Fibroblast of lung (primary cell): ENCODE results near the gene BBS5. TPM values are rescaled to one million over a fixed set of nuclear protein-coding genes. Genes with fewer than 3 reads are reported as not detected.

Experiments used
- DNase-seq, 2 donors: peaks; one replicate each; pipeline versions ENCODE4 v3.0.0 to v3.0.0-alpha.2; 2010; ENCODE audit warnings: low read depth in 2 of 2
- H2AFZ ChIP-seq: 2 replicates; pipeline ENCODE4 v1.5.1; 2012; ENCODE audit warnings: low read length, control low read depth, inconsistent platforms
- H3K27ac ChIP-seq: 2 replicates; pipeline ENCODE4 v1.5.1; 2011; ENCODE audit warnings: low read length, control low read depth; ENCODE audit not compliant: insufficient read depth
- H3K27me3 ChIP-seq: 2 replicates; pipeline ENCODE4 v1.5.1; 2011; ENCODE audit warnings: mild to moderate bottlenecking, low read length; ENCODE audit not compliant: control insufficient read depth, insufficient read depth
- H3K36me3 ChIP-seq: 2 replicates; pipeline ENCODE4 v1.5.1; 2011; ENCODE audit warnings: low read length; ENCODE audit not compliant: control insufficient read depth, insufficient read depth
- H3K4me1 ChIP-seq: 2 replicates; pipeline ENCODE4 v1.5.1; 2011; ENCODE audit warnings: low read length; ENCODE audit not compliant: control insufficient read depth, insufficient read depth; ENCODE audit errors: extremely low read depth
- H3K4me2 ChIP-seq: 2 replicates; pipeline ENCODE4 v1.5.1; 2011; ENCODE audit warnings: low read length, control low read depth; ENCODE audit not compliant: insufficient read depth; ENCODE audit errors: extremely low read depth
- H3K4me3 ChIP-seq, 4 experiments: fragments of 200-600 bp in 1 of 4; sonication (generic) in 1 of 4; replicated peaks in 1 of 4; 2 replicates each; pipeline ENCODE4 v1.5.1; 2011 to 2016; ENCODE audit warnings: low read length in 4 of 4, low read depth in 3 of 4, mild to moderate bottlenecking in 3 of 4, control low read depth in 2 of 4, inconsistent platforms in 1 of 4, mixed read lengths in 1 of 4; ENCODE audit not compliant: insufficient read depth in 1 of 4; ENCODE audit errors: control extremely low read depth in 1 of 4
- H3K79me2 ChIP-seq: 2 replicates; pipeline ENCODE4 v1.5.1; 2012; ENCODE audit warnings: mild to moderate bottlenecking, low read length, inconsistent platforms; ENCODE audit not compliant: control insufficient read depth, insufficient read depth
- H3K9ac ChIP-seq: 2 replicates; pipeline ENCODE4 v1.5.1; 2011; ENCODE audit warnings: mild to moderate bottlenecking, low read length, control low read depth; ENCODE audit not compliant: insufficient read depth
- H3K9me3 ChIP-seq: 2 replicates; pipeline ENCODE4 v1.5.1; 2012; ENCODE audit warnings: low read depth, low read length; ENCODE audit not compliant: control insufficient read depth, insufficient read depth
- H4K20me1 ChIP-seq: 2 replicates; pipeline ENCODE4 v1.5.1; 2011; ENCODE audit warnings: low read length; ENCODE audit not compliant: control insufficient read depth, insufficient read depth; ENCODE audit errors: extremely low read depth
- CTCF ChIP-seq, 2 donors: IDR thresholded peaks in 1 of 2; conservative IDR thresholded peaks in 1 of 2; 1 replicate in 1 of 2; 2 replicates in 1 of 2; pipeline ENCODE4 v1.5.1; 2011 to 2012; ENCODE audit warnings: low read length in 2 of 2, control low read depth in 1 of 2, inconsistent platforms in 1 of 2, low read depth in 1 of 2, mild to moderate bottlenecking in 1 of 2
- EZH2 ChIP-seq: IDR thresholded peaks from 2 replicates; pipeline ENCODE4 v1.5.1; 2012; ENCODE audit warnings: low read length, control low read depth, mild to moderate bottlenecking; ENCODE audit errors: missing control alignments
- polyA plus RNA-seq, 2 donors: library from polyadenylated mRNA; depleted of rRNA in 1 of 2; stranded (reverse) in 1 of 2; unstranded in 1 of 2; fragments of >200 nt; gene quantifications; 2 replicates each; pipeline ENCODE4 v1.2.1, GENCODE V29; 2011 to 2012; ENCODE audit warnings: missing spikeins in 1 of 2
- total RNA-seq: library from RNA; depleted of rRNA; stranded (reverse); fragments of >200 nt; gene quantifications from 2 replicates; pipeline ENCODE4 v1.2.1, GENCODE V29; 2014

The BBS5 gene
- total and polyA plus RNA-seq, 2 donors (not counting 1 experiment from before 2014, with no cell fraction given) = 4.6 to 7.1 TPM

- Histone ChIP-seq H3K36me3 (no peaks in the 10 kb centered on the region), H3K4me2 (no peak overlapping the region)
- TF ChIP-seq CTCF (conservative IDR thresholded peaks at IDR 0.05 in 1 of 2, IDR thresholded peaks at IDR 0.05 in 1 of 2; ENCODE audit: low read depth in 1 of 2, low read length in 2 of 2) = no peak
- no peak for TF ChIP-seq EZH2
Measured at GRCh38 chr2:169546756-169547155, 67.5 kb downstream of the BBS5 start.

More at GRCh38 chr2:169546756-169547155, 67.5 kb downstream of the BBS5 start:
- no peak overlapping the region for H3K27ac ChIP-seq
- no peak overlapping the region for H2AFZ ChIP-seq
- H3K4me3 ChIP-seq = no peak overlapping the region
- H3K9ac ChIP-seq = no peak overlapping the region
- DNase-seq = no peak
- no peaks in the 10 kb centered on the region for H3K4me1 ChIP-seq
- H3K79me2 ChIP-seq = no peaks in the 10 kb centered on the region
- H3K27me3 ChIP-seq = no peaks in the 10 kb centered on the region
- no peaks in the 10 kb centered on the region for H4K20me1 ChIP-seq
- H3K9me3 ChIP-seq = no peaks in the 10 kb centered on the region

Other genes with a start within 250 kb of the BBS5 start
- under 0.01 TPM in 2 replicates for gene LRP2, start 117.0 kb upstream of the BBS5 start, total RNA-seq
- gene LRP2, start 117.0 kb upstream of the BBS5 start, polyA plus RNA-seq = not detected in 2 replicates
- gene KLHL41, start 30.2 kb downstream of the BBS5 start, total RNA-seq = 3.8 and 4.6 TPM in 2 replicates
- gene KLHL41, start 30.2 kb downstream of the BBS5 start, polyA plus RNA-seq = 0.42 and 1.2 TPM in 2 replicates
- gene FASTKD1, start 94.4 kb downstream of the BBS5 start, total RNA-seq = 14.1 and 19.3 TPM in 2 replicates
- 11.5 and 11.8 TPM in 2 replicates for gene FASTKD1, start 94.4 kb downstream of the BBS5 start, polyA plus RNA-seq
- gene PPIG, start 104.9 kb downstream of the BBS5 start, total RNA-seq = 28.8 and 31.7 TPM in 2 replicates
- 42.1 and 45.5 TPM in 2 replicates for gene PPIG, start 104.9 kb downstream of the BBS5 start, polyA plus RNA-seq
- not detected in 2 replicates for gene CFAP210, start 214.9 kb downstream of the BBS5 start, total RNA-seq
- gene CFAP210, start 214.9 kb downstream of the BBS5 start, polyA plus RNA-seq = not detected in 2 replicates
- 3.9 and 5.4 TPM in 2 replicates for gene PHOSPHO2, start 215.0 kb downstream of the BBS5 start, total RNA-seq
- gene PHOSPHO2, start 215.0 kb downstream of the BBS5 start, polyA plus RNA-seq = 1.4 and 2.8 TPM in 2 replicates